ENCODE measurements around the gene NHSL2. TPM values are rescaled to one million over a fixed set of nuclear protein-coding genes. Genes with fewer than 3 reads are reported as not detected.
"Not testable (repeated sequence)": the region's sequence is repeated elsewhere in the genome, so short reads cannot be mapped to it uniquely, and the experiment has no call there.

NHSL2 gene
- polyA plus RNA-seq (ENCODE audit: insufficient read length in 12 of 12): 10 to 100 TPM in 3 of 12 donors, 1 to 10 TPM in 8, not detected in 1; 7.5 to 33.2 (median 9.5) TPM
- long read RNA-seq, donor 1: 0 reads
- long read RNA-seq, donor 2: 0 reads
- long read RNA-seq, donor 3: 0 reads
- long read RNA-seq, donor 4: 0 reads
- long read RNA-seq, donor 5, partial matches to known transcripts: 0 of 1 reads
- long read RNA-seq, donor 5, other reads (novel, unspliced or antisense): 0 of 1 reads
- long read RNA-seq, donor 6: 0 reads
- long read RNA-seq, donor 7: 0 reads
- long read RNA-seq, donor 8: 0 reads
- long read RNA-seq, donor 9: 0 reads
- long read RNA-seq, donor 10: 0 reads
- long read RNA-seq, donor 11: 0 reads

GRCh38 chrX:71910643-71910985, at the start of gene NHSL2:
Gene NHSL2 (plus strand): TSS chrX:71910845.
- peak; percentile 29 for DNase-seq

- DNase-seq: no peak
These were observed 43.0 kb upstream of the NHSL2 start for GRCh38 chrX:71867680-71868079.

DNA sequence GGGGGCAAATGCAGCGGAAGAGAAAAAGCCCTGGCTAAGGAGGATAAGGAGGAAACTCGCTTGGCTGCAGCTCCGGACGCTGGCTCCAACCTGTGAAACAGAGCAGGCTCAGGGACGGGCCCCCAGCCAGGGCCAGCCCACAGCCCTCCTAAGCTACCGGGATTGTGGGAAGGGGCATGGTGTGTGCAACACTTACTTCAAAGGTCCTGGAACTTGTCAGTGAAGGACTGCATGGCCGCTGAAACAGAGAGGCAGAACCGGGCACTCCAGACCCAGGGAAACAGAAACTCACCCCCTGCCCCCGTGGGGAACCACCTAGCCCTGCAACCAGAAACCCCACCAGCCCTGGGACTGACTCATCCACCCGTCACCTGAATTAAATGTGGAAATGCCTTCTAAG, 41.1 kb upstream of the NHSL2 start:
- not testable (repeated sequence) for DNase-seq

DNA sequence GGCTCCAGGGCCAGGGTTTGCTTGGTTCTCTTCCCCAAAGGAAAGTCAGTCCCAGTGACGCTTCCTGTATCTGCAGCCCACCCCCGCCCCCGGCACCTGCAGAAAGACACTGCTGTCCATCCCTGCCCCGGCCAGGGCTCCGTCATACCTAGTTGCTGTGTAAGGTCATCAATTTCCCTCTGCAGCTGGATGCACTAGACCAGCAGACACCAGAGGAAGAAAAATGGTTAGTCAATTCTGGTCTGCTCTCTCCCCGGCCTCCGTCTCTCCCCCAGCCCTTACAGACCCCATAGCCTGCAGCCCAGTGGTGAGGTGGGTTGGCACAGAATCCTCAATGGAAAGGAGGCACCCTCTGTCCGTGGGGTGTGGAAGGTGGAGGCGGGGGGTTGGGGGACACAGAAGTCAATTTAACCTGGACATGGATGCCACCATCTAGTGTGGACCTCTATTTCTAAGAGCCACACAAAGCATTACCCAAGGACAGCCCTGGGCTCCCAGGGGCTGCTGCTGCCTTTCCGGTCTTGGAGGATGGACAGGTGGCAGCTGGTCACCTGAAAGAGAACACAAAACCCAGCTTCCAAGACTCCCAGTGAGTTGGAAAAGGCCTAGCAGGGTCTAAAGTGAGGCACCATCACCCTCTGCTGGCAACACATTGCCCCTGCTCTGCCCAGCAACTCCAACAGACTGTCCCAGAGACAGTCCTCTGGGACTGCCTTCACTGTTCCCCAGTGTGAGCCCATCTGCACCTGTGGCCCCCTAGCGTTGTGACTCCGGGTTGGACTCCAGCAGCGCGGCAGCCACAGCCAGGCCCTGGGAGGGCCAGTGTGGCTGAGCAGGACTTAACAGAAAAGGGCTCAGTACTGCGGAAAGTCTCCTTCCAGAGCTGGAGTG, 40.2 kb upstream of the NHSL2 start:
- no peak for DNase-seq

DNA sequence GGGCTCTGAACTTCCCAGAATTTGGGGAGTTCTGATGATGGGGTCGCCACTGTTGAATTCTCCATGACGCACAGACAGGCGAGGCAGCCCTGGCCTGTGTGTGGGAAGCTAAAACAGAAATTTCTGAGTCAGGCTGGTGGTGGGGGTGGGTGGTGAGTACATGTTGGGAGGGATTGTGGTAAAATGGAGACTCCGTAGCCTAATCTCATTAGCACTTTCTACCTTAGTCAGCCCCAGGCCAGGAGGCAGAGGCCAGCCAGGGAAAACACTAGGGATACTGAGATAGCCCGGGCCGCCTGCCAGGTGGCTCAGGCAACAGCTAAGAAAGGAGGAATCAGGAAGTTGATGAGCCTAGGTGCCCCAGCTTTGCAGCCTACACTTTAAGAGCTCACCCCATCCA, 39.3 kb upstream of the NHSL2 start:
- no peak for DNase-seq

GRCh38 chrX:71872542-71873458, 37.8 kb upstream of the NHSL2 start:
- no peak for DNase-seq

GRCh38 chrX:71873459-71873833, 37.2 kb upstream of the NHSL2 start:
- no peak for DNase-seq

- not testable (repeated sequence) for DNase-seq
These were observed 33.8 kb upstream of the NHSL2 start for GRCh38 chrX:71876841-71877240.

- DNase-seq: no peak
These were observed 25.5 kb upstream of the NHSL2 start for GRCh38 chrX:71885099-71885498.

DNA sequence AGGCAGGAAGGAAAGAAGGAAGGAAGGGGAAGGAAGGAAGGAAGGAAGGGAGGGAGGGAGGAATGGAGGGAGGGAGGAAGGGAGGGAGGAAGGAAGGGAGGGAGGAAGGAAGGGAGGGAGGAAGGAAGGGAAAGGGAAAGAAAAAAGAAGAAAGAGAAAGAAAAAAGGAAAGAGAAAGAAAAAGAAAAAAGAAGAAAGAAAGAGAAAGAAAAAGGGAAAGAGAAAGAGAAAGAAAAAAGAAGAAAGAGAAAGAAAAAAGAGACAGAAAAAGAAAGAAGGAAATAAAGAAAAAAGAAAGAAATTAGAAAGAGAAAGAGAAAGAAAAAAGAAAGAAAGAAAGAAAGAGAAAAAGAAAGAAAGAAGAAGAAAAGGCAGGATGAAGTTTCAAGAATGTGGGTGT, 15.0 kb upstream of the NHSL2 start:
- no peak for DNase-seq

DNA sequence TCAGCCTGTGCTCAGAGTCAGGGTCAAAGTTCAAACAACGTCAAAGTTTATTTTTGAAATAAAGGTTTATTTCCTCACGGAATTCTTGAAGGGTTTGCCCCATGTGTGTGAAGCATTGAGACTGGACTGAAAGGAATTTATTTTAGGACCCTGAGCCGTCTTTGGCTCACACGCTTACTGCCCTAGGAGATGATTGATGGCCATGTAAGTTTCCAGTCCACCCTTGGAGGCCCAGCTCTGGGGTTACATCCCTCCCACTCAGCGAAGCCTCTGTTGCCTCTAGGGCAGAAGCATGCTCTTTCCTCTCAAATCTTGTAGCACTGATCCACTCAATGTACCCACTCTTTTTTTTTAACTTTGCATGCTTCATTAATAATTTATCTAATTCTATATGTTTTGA, 4.5 kb upstream of the NHSL2 start:
- DNase-seq: no peak

DNA sequence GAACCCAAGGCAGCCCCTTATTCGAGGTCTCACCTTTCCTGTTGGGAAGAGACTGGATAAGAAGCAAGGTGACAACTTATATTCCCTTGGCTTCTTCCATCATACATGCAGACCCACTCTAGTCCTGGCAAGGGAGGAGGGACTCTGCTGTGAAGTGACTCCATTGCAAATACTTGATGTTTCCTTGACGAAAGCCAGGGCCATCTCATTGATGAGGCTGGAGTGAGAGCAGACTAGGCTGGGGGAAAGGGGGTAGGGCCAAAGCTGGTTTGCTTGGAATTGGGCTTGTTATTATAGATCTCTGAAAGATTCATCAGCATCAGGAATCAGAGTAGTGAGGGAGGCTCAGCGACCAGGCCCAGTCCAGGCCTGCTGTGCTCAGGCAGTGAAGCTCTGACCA, 2.3 kb upstream of the NHSL2 start:
- DNase-seq: no peak

DNA sequence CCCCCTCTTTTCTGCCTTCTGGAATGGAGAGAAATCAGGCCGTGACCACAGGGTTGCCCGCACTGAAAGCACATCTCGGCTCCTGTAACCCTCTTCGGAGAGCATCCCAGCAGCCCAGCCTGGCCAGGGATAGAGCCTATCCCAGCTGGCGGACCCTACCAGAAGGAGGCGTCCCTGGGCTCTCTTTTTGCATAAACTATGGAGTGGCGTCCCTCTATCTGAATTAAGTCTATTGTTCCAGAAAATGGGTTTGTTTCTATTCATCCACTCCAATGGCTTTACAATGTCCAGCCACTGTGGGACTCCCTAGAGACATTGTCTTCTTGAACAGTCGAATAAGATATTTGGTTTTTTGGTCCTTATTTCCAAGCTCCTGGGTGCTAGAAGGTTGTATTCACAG, 689 bp upstream of the NHSL2 start:
- peak; percentile 19 for DNase-seq

DNA sequence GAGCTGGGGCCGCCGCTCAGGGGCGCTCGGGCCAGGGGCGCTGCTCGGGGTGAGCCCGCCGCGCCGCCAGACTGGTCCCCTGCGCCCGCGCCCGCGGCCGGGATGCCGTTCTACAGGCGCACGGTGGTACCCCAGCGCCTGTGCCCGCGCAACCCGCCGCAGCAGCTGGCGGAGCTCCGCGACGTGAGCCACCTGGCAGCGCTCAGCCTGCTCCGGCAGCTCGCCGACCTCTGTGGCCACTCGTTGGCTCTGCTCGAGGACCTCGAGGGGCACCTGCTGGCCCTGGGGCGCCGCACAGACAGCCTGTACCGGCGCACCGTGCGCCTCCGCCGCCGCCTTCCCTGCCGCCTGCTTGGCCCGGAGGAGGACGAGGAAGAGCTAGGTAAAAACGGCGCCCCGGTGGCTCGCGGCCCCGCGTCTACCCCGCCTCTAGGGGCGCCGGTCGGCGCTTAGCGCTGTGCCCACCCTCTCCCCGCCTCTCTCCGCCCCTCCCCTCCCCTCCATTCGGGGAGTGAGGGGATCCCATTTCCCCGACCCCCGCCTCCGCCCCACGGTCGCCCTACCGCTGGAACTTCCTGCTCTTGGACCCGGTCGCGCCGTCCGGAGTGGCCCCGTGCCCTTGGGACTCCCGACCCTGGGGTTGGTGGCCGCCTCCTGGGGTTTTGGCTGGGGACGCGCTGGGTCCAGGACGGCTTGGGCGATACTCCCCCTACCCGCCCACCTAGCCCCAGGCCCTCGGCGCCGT, 513 bp downstream of the NHSL2 start:
- no peak for DNase-seq

DNA sequence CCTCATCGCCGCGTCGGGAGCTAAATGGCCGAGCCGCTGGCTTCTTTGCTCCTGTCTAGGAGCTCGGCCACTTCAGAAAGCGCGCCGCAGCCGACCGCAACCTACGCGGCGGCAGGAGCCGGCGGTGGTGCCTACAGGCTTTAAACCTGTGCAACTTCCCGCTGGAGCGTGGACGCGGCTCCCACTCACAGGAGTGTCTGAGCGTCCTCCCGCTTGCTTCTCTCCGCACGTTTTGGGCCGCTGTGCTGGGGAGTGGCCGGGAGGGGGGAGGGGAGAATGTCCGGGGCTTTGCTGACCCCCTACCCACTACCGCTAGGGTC, 1.0 kb downstream of the NHSL2 start:
- peak; percentile 18 for DNase-seq

DNA sequence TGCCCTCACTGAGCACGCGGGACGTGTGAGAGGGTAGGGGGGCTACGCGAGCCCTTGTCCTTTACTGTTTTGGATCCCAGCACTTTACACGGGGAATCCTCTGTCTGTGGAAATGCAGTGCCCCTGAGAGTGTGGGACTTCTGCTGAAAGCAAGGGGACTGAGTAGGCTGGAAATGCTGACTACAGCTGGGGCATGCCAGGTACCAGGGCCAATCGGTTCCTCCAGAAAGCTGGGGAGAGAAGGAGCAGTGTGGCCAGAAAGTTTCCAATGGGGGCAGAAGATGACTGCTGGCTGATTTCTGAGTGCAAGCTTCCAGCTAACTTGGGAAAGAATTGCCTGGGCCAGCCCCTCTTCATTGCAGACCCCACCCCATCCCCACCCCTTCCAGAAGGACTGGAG, 1.5 kb downstream of the NHSL2 start:
- DNase-seq: peak; percentile 20

GRCh38 chrX:71913156-71913950, 2.7 kb downstream of the NHSL2 start:
- DNase-seq: no peak

DNA sequence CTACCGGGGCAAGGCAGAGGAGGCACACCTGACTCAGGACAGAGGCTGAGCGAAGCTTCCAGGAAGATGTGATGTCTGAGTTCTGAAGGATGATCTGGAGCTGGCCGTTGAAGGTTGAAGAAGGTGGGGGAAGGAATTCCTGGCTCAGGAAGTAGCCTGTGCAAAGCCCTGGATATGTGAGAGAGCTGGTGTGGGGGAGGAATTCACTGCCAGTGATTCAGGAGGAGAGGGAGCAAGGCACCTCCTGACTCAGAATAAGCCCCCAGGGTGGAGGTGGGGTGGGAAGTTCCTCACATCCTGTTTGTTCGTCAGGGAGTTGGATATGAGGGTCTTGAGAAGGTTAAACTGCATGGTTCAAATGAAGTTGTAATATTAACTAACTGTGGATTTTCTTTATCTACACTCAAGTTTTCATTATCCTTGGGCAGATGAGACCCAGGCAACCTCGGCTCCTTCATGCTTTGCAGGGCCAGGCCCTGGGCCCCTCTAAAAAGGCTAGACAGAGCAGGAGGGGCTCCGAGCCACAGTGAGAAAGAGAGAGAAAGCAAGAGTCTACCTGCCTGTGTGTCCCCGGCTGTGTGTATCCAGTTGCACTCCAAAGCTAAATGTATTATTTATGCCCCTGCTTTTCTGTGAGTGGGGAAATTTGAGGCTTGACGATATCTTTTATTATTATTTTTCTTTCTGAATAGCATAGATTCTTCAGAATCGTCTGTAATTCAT, 7.1 kb downstream of the NHSL2 start:
- DNase-seq: no peak

DNA sequence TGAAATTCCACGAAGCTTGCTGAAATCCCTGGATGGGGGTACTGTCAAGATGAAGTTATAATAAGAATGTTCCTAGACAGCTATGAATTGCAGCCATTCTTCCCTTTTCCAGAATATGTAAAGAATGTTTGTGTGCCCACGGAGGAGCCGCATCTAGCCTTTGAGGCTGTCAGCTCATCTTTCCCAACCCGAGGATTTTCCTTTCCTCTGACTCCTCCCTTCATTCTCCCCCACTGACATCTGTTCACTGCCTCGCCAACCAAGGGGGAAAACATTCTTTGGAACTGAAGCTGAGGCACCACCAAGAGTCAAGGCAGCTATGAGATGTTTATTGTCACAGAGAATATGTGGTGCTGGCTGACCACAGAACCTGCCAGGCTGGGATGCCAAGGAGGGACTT, 8.8 kb downstream of the NHSL2 start:
- DNase-seq: no peak

- DNase-seq: no peak
These were observed 9.2 kb downstream of the NHSL2 start for GRCh38 chrX:71919886-71920285.
